SK-N-SH (cell line): Measurements from ENCODE around the gene TOGARAM2.

Source experiments
- CTCF ChIP-seq: fragments of 200-600 bp; sonication (generic); IDR thresholded peaks from 2 replicates; pipeline ENCODE4 v1.6.1; 2017; ENCODE audit warnings: antibody characterized with exemption, mild to moderate bottlenecking, moderate library complexity
- ELF1 ChIP-seq: IDR thresholded peaks from 2 replicates; pipeline ENCODE4 v1.4.0; 2012
- EP300 ChIP-seq, 2 experiments: IDR thresholded peaks; 2 replicates each; pipeline versions ENCODE4 v1.4.0 to v1.6.1; 2012; ENCODE audit warnings: borderline replicate concordance in 1 of 2, low read depth in 1 of 2, low read length in 1 of 2
- FOXJ3 ChIP-seq: sonication (generic); formaldehyde crosslinking; IDR thresholded peaks from 2 replicates; pipeline ENCODE4 v1.5.1; 2020; ENCODE audit warnings: mild to moderate bottlenecking, missing genetic modification reagents
- GABPA ChIP-seq: IDR thresholded peaks from 2 replicates; pipeline ENCODE4 v1.4.0; 2012; ENCODE audit warnings: low read depth, mild to moderate bottlenecking
- MAX ChIP-seq: IDR thresholded peaks from 2 replicates; pipeline ENCODE4 v1.4.0; 2012; ENCODE audit warnings: low read depth
- MXI1 ChIP-seq: IDR thresholded peaks from 2 replicates; pipeline ENCODE4 v1.6.1; 2012; ENCODE audit warnings: mild to moderate bottlenecking, low read depth, low read length, improper control_type of control experiment
- PBX3 ChIP-seq: IDR thresholded peaks from 2 replicates; pipeline ENCODE4; 2012
- POLR2AphosphoS5 ChIP-seq: IDR thresholded peaks from 2 replicates; pipeline ENCODE4 v1.6.1; 2012; ENCODE audit warnings: low read depth, low read length
- RAD21 ChIP-seq: IDR thresholded peaks from 2 replicates; pipeline ENCODE4 v1.6.1; 2012; ENCODE audit warnings: mild to moderate bottlenecking, low read length
- SMC3 ChIP-seq: IDR thresholded peaks from 2 replicates; pipeline ENCODE4 v1.6.1; 2012; ENCODE audit warnings: low read depth, low read length, improper control_type of control experiment
- TEAD4 ChIP-seq: IDR thresholded peaks from 2 replicates; pipeline ENCODE4 v1.4.0; 2012; ENCODE audit warnings: mild to moderate bottlenecking, borderline replicate concordance; ENCODE audit not compliant: insufficient read depth
- USF2 ChIP-seq: fragments of 150-350 bp; IDR thresholded peaks from 2 replicates; pipeline ENCODE4 v1.6.1; 2017; ENCODE audit warnings: antibody characterized with exemption, low read length, low read depth, borderline replicate concordance
- YY1 ChIP-seq: IDR thresholded peaks from 2 replicates; pipeline ENCODE4 v1.4.0; 2012; ENCODE audit warnings: low read depth, mild to moderate bottlenecking

GRCh38 chr2:28970464-28971160, 10.5 kb upstream of the TOGARAM2 start:
- no peak for TF ChIP-seq RAD21
- TF ChIP-seq SMC3 = no peak
- no peak for TF ChIP-seq PBX3
- no peak for TF ChIP-seq CTCF
- TF ChIP-seq POLR2AphosphoS5 = no peak
- TF ChIP-seq MAX = no peak
- no peak for TF ChIP-seq EP300 (IDR thresholded peaks at IDR 0.05; ENCODE audit: borderline replicate concordance in 1 of 2, low read depth in 1 of 2, low read length in 1 of 2)
- no peak for TF ChIP-seq USF2
- TF ChIP-seq MXI1 = no peak; the same call in 1 of the 2 replicates
- TF ChIP-seq FOXJ3 (CRISPR knock-in tag) = no peak
- TF ChIP-seq TEAD4 = no peak
- TF ChIP-seq GABPA = no peak
- TF ChIP-seq ELF1 = no peak
- TF ChIP-seq YY1 = no peak
